ENCODE measurements around the gene ZNF621.
"Not testable (repeated sequence)": the region's sequence is repeated elsewhere in the genome, so short reads cannot be mapped to it uniquely, and the experiment has no call there.

The ZNF621 gene

GRCh38 chr3:40516201-40516600 lies 8.6 kb upstream of the ZNF621 start:
- no peak overlapping the region for H3K9ac ChIP-seq (ENCODE audit: low read depth, low read length)
- no peaks in the 10 kb centered on the region for H3K4me1 ChIP-seq (ENCODE audit: insufficient read depth, low read length)
- peaks cover 12% of the 10 kb centered on the region for H3K36me3 ChIP-seq (ENCODE audit: insufficient read depth, low read length)
- no peaks in the 10 kb centered on the region for H3K9me3 ChIP-seq (ENCODE audit: control insufficient read depth, insufficient read depth, low read length)

GRCh38 chr3:40518067-40518466 lies 6.7 kb upstream of the ZNF621 start:
- H3K9me3 ChIP-seq (ENCODE audit: control insufficient read depth, insufficient read depth, low read length): no peaks in the 10 kb centered on the region
- no peak overlapping the region for H3K9ac ChIP-seq (ENCODE audit: low read depth, low read length)
- H3K4me1 ChIP-seq (ENCODE audit: insufficient read depth, low read length): no peaks in the 10 kb centered on the region
- peaks cover 10% of the 10 kb centered on the region for H3K36me3 ChIP-seq (ENCODE audit: insufficient read depth, low read length)

- H3K9ac ChIP-seq (ENCODE audit: low read depth, low read length): no peak overlapping the region
Measured at GRCh38 chr3:40518848-40519247, 5.9 kb upstream of the ZNF621 start.

GRCh38 chr3:40521254-40521653 lies 3.5 kb upstream of the ZNF621 start:
- no peaks in the 10 kb centered on the region for H3K4me1 ChIP-seq (ENCODE audit: insufficient read depth, low read length)
- no peak overlapping the region; the same call in 1 of the 2 replicates for H3K9ac ChIP-seq (ENCODE audit: low read depth, low read length)
- no peaks in the 10 kb centered on the region for H3K9me3 ChIP-seq (ENCODE audit: control insufficient read depth, insufficient read depth, low read length)
- peaks cover 5% of the 10 kb centered on the region; the same call in 1 of the 2 replicates for H3K36me3 ChIP-seq (ENCODE audit: insufficient read depth, low read length)

More at GRCh38 chr3:40518848-40519247, 5.9 kb upstream of the ZNF621 start:
- H3K9me3 ChIP-seq (ENCODE audit: control insufficient read depth, insufficient read depth, low read length): no peaks in the 10 kb centered on the region
- no peaks in the 10 kb centered on the region for H3K4me1 ChIP-seq (ENCODE audit: insufficient read depth, low read length)
- H3K36me3 ChIP-seq (ENCODE audit: insufficient read depth, low read length): peaks cover 10% of the 10 kb centered on the region

- Histone ChIP-seq H3K9ac (ENCODE audit: low read depth, low read length) (0 out of 2 replicates have a peak overlapping the region, but pooled peaks have one; percentile 96), H3K4me1 (ENCODE audit: insufficient read depth, low read length) (no peaks in the 10 kb centered on the region), H3K9me3 (ENCODE audit: control insufficient read depth, insufficient read depth, low read length) (no peaks in the 10 kb centered on the region)
Measured at GRCh38 chr3:40523781-40524180, 979 bp upstream of the ZNF621 start.

GRCh38 chr3:40524222-40524567 lies 565 bp upstream of the ZNF621 start:
- Histone ChIP-seq H3K36me3 (ENCODE audit: insufficient read depth, low read length) (peaks cover 2% of the 10 kb centered on the region; the same call in 1 of the 2 replicates), H3K9ac (ENCODE audit: low read depth, low read length) (peak overlapping the region; percentile 96), H3K4me1 (ENCODE audit: insufficient read depth, low read length) (no peaks in the 10 kb centered on the region), H3K9me3 (ENCODE audit: control insufficient read depth, insufficient read depth, low read length) (no peaks in the 10 kb centered on the region)

More at GRCh38 chr3:40523781-40524180, 979 bp upstream of the ZNF621 start:
- no peaks in the 10 kb centered on the region for H3K36me3 ChIP-seq (ENCODE audit: insufficient read depth, low read length)

- H3K9ac ChIP-seq (ENCODE audit: low read depth, low read length): no peak overlapping the region
- peaks cover 21% of the 10 kb centered on the region for H3K36me3 ChIP-seq (ENCODE audit: insufficient read depth, low read length)
Measured at GRCh38 chr3:40528426-40528825, 3.7 kb downstream of the ZNF621 start.

GRCh38 chr3:40532252-40532651 lies 7.5 kb downstream of the ZNF621 start:
- no peaks in the 10 kb centered on the region; the same call in 1 of the 2 replicates for H3K9me3 ChIP-seq (ENCODE audit: control insufficient read depth, insufficient read depth, low read length)
- H3K36me3 ChIP-seq (ENCODE audit: insufficient read depth, low read length): peaks cover 26% of the 10 kb centered on the region
- H3K9ac ChIP-seq (ENCODE audit: low read depth, low read length): no peak overlapping the region
- H3K4me1 ChIP-seq (ENCODE audit: insufficient read depth, low read length): no peaks in the 10 kb centered on the region

More at GRCh38 chr3:40528426-40528825, 3.7 kb downstream of the ZNF621 start:
- Histone ChIP-seq H3K4me1 (ENCODE audit: insufficient read depth, low read length) (no peaks in the 10 kb centered on the region), H3K9me3 (ENCODE audit: control insufficient read depth, insufficient read depth, low read length) (no peaks in the 10 kb centered on the region; the same call in 1 of the 2 replicates)

- H3K9ac ChIP-seq (ENCODE audit: low read depth, low read length): no peak overlapping the region
- no peaks in the 10 kb centered on the region; the same call in 1 of the 2 replicates for H3K9me3 ChIP-seq (ENCODE audit: control insufficient read depth, insufficient read depth, low read length)
- H3K36me3 ChIP-seq (ENCODE audit: insufficient read depth, low read length): peaks cover 26% of the 10 kb centered on the region
- no peaks in the 10 kb centered on the region for H3K4me1 ChIP-seq (ENCODE audit: insufficient read depth, low read length)
Measured at GRCh38 chr3:40534283-40534682, 9.5 kb downstream of the ZNF621 start.

- no peak overlapping the region for H3K9ac ChIP-seq (ENCODE audit: low read depth, low read length)
Measured at GRCh38 chr3:40546816-40547215, 22.1 kb downstream of the ZNF621 start.

GRCh38 chr3:40550167-40550566 lies 25.4 kb downstream of the ZNF621 start:
- H3K9me3 ChIP-seq (ENCODE audit: control insufficient read depth, insufficient read depth, low read length): no peaks in the 10 kb centered on the region; the same call in 1 of the 2 replicates
- no peak overlapping the region for H3K9ac ChIP-seq (ENCODE audit: low read depth, low read length)
- no peaks in the 10 kb centered on the region for H3K36me3 ChIP-seq (ENCODE audit: insufficient read depth, low read length)
- no peaks in the 10 kb centered on the region for H3K4me1 ChIP-seq (ENCODE audit: insufficient read depth, low read length)

More at GRCh38 chr3:40546816-40547215, 22.1 kb downstream of the ZNF621 start:
- Histone ChIP-seq H3K4me1 (ENCODE audit: insufficient read depth, low read length) (no peaks in the 10 kb centered on the region), H3K9me3 (ENCODE audit: control insufficient read depth, insufficient read depth, low read length) (no peaks in the 10 kb centered on the region; the same call in 1 of the 2 replicates), H3K36me3 (ENCODE audit: insufficient read depth, low read length) (no peaks in the 10 kb centered on the region)

- Histone ChIP-seq H3K9ac (ENCODE audit: low read depth, low read length) (no peak overlapping the region), H3K36me3 (ENCODE audit: insufficient read depth, low read length) (no peaks in the 10 kb centered on the region), H3K9me3 (ENCODE audit: control insufficient read depth, insufficient read depth, low read length) (peaks cover 11% of the 10 kb centered on the region), H3K4me1 (ENCODE audit: insufficient read depth, low read length) (no peaks in the 10 kb centered on the region)
Measured at GRCh38 chr3:40557575-40558161, 32.9 kb downstream of the ZNF621 start.

GRCh38 chr3:40562482-40562881 lies 37.7 kb downstream of the ZNF621 start:
- not testable (repeated sequence) for H3K36me3 ChIP-seq (ENCODE audit: insufficient read depth, low read length); H3K9ac ChIP-seq (ENCODE audit: low read depth, low read length)
- Histone ChIP-seq H3K9me3 (ENCODE audit: control insufficient read depth, insufficient read depth, low read length) (peaks cover 11% of the 10 kb centered on the region), H3K4me1 (ENCODE audit: insufficient read depth, low read length) (peaks cover 12% of the 10 kb centered on the region)

GRCh38 chr3:40565629-40566028 lies 40.9 kb downstream of the ZNF621 start:
- not testable (repeated sequence) for H3K36me3 ChIP-seq (ENCODE audit: insufficient read depth, low read length)

GRCh38 chr3:40566694-40567093 lies 41.9 kb downstream of the ZNF621 start:
- H3K4me1 ChIP-seq (ENCODE audit: insufficient read depth, low read length): peaks cover 12% of the 10 kb centered on the region
- H3K9me3 ChIP-seq (ENCODE audit: control insufficient read depth, insufficient read depth, low read length): no peaks in the 10 kb centered on the region; the same call in 1 of the 2 replicates
- no peaks in the 10 kb centered on the region for H3K36me3 ChIP-seq (ENCODE audit: insufficient read depth, low read length)
- H3K9ac ChIP-seq (ENCODE audit: low read depth, low read length): no peak overlapping the region

More at GRCh38 chr3:40565629-40566028, 40.9 kb downstream of the ZNF621 start:
- H3K4me1 ChIP-seq (ENCODE audit: insufficient read depth, low read length): peaks cover 12% of the 10 kb centered on the region
- not testable (repeated sequence) for H3K9ac ChIP-seq (ENCODE audit: low read depth, low read length); H3K9me3 ChIP-seq (ENCODE audit: control insufficient read depth, insufficient read depth, low read length)

Data from ES-I3 (cell line).